ENCODE results near the gene MYH11.

Gene MYH11

DNA sequence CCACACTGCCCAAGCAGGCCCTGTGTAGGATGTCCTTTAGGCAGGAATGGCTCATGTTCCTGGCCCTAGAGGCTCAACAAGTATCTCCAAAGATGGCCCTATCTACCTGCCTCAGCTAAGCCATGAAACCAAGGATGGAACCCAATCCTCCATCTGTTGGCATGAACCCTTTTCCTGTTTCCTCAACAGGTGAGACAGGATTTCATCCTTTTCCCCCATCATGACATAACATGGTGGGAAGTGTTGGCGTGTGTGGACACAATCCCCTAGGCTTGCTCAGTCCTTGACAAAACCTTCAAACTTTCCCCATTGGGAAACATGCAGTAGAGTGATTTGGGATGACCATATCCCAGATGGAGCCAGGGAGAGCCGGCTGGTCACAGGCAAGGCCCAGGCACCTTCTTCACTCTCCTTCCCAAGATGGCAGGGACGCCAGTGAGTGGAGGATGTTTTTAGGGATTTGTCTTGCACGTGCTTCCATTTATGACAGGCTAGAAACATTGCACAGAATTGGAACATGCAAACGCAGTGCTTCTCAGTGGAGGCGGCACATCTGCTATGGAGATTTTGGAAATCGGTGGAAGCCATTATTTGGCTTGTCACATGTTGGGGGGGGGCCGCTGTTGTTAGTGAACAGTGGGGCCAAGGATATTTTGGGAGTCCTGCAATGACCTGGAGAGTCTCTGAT is 77.0 kb downstream of the MYH11 start:
- FAIRE-seq (no peak), DNase-seq (ENCODE audit: low spot score) (no peak)

- FAIRE-seq: no peak
Measured at GRCh38 chr16:15778999-15779614, 77.7 kb downstream of the MYH11 start.

DNA sequence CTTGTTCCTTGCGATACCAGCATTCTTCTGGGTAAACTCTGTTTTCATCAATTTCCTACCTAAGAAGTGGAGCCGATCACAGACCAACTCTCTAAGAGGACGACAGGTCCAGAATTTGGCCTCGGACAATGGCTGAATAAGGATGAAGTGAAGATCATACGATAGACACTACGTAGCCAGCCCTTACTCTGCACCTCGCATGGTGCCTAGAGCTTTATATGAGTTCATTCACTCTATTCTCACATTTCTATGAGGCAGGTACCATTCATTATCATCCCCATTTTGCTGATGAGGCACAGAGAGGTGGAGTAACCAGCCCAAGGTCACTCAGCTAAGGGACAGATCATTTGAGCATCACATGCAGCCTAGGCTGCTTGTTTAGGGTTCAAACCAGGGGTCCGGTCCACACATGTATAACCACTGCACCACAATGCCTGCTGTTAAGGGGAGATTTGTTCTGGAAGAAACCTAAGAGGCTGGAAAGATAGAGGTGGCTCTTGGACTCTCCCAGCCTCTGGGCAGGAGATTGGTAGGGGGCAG is 78.6 kb downstream of the MYH11 start:
- FAIRE-seq: no peak

More at GRCh38 chr16:15778999-15779614, 77.7 kb downstream of the MYH11 start:
- no peak for DNase-seq (ENCODE audit: low spot score)

DNA sequence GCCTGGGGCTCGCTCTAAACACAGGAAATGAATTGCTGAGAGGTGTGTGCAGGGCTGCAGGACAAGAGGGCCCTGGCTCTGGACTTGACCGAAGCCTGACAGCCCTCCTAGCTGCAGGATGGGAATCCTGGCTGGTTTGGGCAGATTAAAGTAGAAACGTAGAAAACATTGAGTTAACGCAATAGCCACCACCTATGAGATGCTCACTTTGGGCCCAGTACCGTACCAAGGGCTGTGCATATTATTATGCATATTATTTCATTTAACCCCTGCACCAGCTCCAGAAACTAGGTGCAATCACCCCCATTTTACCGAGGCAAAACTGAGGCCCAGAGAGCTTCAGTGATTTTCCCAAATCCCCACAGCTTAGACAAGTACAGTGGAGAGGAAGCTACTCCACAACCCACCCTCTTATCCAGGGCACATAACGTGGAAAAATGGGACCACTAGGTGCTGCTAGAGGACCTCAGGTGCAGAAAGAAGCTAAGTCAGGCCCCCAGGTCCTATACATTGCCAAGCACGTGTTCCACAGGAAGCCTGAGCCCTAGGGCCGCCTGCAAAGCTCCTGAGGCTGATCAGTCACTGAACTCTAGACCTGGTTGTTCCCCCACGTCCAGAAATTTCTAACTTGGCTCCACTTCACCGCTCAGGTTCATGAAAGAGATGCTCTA is 79.2 kb downstream of the MYH11 start:
- FAIRE-seq: no peak
- DNase-seq (ENCODE audit: low spot score): peak; percentile 36

More for the DNA sequence above, 78.6 kb downstream of the MYH11 start:
- DNase-seq (ENCODE audit: low spot score): no peak

DNA sequence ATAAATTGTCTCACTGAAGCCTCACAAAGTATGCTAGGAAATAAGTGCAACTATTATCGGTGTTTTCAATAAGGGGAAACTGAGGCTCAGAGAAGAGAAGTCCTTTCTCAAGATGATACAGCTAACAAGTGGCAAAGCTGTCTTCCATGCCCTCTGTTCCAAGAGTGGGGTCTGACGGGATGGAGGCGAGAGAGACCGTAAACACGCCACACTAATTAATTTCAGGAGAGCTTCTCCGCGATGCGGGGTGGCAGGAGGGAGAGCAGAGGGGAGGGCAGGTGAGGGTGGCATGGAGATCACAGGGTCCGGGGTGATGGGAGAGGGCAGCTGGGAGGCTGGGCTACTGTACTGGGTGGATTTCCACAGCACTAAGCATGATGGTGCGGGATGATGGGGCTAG is 80.3 kb downstream of the MYH11 start:
- DNase-seq (ENCODE audit: low spot score) (no peak), FAIRE-seq (no peak)

DNA sequence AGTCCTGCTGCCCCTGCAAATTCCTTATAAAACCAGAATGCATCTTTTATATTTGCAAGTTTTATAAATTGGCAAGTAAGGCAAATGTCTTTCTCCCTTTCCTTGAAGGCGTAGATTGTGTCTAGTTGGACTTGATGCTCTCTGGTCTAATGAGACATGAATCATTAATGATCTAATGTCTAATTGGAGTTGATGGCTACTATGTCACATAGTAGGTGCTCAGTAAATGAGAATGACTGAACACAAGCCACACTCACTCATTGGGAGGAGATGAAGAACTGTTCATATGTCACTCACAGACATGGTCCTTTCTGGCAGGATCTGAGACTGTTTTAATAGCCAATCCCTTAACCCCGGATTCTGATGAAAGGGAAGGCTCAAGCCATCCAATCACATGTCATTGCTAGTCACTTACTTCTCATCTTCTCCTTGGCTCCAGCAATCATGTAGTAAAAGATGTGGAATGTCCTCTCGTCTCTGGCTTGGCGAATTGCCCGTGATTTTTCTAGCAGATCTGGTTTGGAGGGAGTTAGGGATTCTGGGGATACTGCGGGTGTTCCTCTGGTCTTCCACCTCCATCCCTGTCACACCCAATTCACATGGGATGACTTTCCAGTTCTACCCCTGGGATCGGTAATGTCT is 81.0 kb downstream of the MYH11 start:
- no peak for DNase-seq (ENCODE audit: low spot score)

DNA sequence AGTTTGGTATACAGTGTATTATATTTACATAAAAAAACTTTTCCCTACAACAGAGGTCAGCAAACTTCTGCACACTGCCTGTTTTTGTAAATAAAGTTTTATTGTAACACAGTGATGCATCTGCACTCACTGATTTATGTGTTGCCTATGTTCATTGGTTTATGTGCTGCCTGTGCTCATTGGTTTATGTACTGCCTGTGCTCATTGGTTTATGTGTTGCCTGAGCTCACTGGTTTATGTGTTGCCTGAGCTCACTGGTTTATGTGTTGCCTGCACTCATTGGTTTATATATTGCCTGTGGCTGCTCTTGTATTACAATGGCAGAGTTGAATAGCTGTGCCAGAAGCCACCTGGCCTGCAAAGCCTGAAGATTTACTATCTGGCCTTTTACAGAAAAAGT is 81.6 kb downstream of the MYH11 start:
- DNase-seq (ENCODE audit: low spot score) (no peak), FAIRE-seq (no peak)

More for the DNA sequence above, 81.0 kb downstream of the MYH11 start:
- FAIRE-seq: no peak

GRCh38 chr16:15773968-15774367 is 82.9 kb downstream of the MYH11 start:
- no peak for DNase-seq (ENCODE audit: low spot score)
- FAIRE-seq: no peak

DNA sequence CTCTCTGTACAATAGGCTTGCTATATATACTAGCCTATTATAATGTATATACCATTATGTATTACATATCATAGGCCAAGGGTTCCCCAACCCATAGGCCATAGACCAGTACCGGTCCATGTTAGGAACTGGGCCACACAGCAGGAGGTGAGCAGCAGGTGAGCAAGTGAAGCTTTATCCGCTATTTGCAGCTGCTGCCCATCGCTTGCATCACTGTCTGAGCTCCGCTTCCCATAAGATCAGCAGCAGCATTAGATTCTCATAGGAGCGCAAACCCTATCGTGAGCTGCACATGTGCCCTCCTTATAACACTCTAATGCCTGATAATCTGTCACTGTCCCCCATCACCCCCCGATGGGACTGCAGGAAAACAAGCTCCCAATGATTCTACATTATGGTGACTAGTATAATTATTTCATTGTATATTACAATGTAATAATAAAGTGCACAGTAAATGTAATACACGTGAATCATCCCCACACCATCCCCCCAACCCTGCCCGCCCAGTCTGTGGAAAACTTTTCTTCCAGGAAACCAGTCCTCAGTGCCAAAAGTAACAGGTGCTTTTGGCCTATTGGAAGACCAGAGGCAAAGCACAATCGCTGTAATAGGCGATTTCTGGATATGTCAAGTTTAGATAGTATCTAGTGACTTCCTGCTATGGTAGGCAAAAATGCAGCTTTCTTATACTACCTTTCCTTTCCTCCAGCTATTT is 84.1 kb downstream of the MYH11 start:
- DNase-seq (ENCODE audit: low spot score) (no peak), FAIRE-seq (no peak)

DNA sequence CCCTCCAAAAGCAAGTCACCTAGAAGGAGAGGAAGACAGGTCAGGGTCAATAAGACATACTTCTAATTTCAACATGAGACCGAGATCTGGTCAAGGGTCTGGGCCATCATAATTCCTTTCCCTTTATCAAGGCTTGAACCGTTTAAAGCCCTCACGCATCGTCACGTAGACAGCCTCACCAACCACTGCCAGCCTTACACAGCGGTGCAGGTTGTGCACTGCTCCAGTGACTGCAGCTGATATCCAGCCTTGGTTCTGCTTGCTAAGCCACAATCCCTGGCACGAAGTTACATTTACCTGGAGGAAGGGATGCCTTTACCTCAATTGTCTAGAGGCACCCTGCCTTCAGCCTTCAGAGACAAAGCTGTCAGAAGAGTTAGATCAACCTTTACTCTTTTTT is 85.1 kb downstream of the MYH11 start:
- no peak for FAIRE-seq

DNA sequence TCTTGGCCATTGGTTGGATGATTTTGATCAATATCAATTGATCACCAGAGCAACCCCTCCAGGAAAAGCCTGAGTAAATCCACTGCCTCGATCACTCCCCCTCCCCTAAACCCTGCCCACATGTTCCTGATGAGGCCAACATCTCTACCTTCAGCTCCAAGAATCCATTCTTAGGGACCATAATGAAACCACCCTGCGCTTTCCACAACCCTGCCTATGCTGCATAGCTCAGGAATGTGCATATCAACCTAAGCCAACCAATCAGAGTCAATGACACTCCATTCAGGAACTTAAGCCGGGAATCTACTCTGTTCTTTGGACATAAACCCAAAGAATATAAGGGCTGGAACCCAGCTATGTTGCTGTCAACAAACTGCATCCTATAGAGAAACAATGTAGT is 86.3 kb downstream of the MYH11 start:
- FAIRE-seq (no peak), DNase-seq (ENCODE audit: low spot score) (no peak)

More for the DNA sequence above, 85.1 kb downstream of the MYH11 start:
- DNase-seq (ENCODE audit: low spot score): no peak

GRCh38 chr16:15770107-15770506 is 86.7 kb downstream of the MYH11 start:
- FAIRE-seq (no peak), DNase-seq (ENCODE audit: low spot score) (no peak)

DNA sequence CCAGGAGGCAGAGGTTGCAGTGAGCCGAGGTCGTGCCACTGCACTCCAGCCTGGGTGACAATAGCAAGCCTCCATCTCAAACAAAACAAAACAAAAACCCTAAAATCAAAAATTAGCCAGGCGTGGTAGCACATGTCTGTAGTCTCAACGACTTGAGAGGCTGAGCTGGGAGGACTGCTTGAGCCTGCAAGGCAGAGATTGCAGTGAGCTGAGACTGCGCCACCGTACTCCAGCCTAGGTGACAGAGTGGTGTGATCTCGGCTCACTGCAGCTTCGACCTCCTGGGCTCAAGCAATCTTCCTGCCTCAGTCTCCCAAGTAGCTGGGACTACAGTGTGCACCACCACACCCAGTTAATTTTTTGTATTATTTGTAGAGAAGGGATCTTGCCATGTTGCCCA is 87.6 kb downstream of the MYH11 start:
- FAIRE-seq (no peak), DNase-seq (ENCODE audit: low spot score) (no peak)

GRCh38 chr16:15768201-15768600 is 88.6 kb downstream of the MYH11 start:
- FAIRE-seq (no peak), DNase-seq (ENCODE audit: low spot score) (no peak)

DNA sequence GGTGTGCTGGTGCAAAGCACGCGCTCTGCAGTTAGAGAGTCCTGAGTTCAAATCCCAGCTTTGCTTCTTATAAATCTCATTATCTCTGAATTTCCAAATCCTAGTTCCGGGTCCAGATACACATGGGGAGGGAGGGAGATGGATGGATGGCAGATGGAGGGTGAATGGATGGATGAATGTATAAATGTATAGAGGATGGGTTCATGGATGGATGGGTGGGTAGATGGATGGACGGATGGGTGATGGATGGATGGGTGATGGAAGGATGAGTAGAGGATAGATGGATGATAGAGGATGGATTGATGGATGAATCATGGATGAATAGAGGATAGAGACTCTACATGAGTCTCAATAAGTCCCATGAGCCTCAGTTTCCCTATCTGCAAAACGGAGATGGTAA is 89.9 kb downstream of the MYH11 start:
- no peak for DNase-seq (ENCODE audit: low spot score)
- no peak for FAIRE-seq

- FAIRE-seq (no peak), DNase-seq (ENCODE audit: low spot score) (peak; percentile 37)
Measured at GRCh38 chr16:15765880-15766279, 90.9 kb downstream of the MYH11 start.

GRCh38 chr16:15765116-15765515 is 91.7 kb downstream of the MYH11 start:
- DNase-seq (ENCODE audit: low spot score) (no peak), FAIRE-seq (no peak)

GRCh38 chr16:15764112-15764511 is 92.7 kb downstream of the MYH11 start:
- no peak for FAIRE-seq
- DNase-seq (ENCODE audit: low spot score): no peak

GRCh38 chr16:15760129-15760528 is 96.7 kb downstream of the MYH11 start:
- no peak for FAIRE-seq
- DNase-seq (ENCODE audit: low spot score): no peak

DNA sequence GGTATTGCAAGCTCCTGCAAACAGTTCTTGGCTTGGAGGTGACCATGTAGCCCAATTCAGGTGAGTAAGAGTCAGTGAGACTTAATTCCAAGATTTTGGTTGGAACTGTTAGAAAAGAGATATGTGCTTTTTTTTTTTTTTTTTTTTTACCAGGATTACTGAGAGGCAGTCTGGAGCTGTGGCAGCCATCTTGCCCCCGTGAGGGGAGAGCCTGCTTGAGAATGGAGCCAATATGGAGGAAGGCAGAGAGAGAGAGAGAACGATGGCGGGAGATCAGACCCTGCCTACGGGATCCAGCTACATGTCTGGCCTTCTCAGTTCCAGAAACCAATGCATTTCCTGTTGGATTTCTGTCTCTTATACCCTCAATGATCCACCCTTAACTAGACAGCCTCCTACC is 97.8 kb downstream of the MYH11 start:
- DNase-seq (ENCODE audit: low spot score) (no peak), FAIRE-seq (no peak)

GRCh38 chr16:15757630-15758251 is 99.1 kb downstream of the MYH11 start:
- DNase-seq (ENCODE audit: low spot score) (no peak), FAIRE-seq (no peak)

Measured in urothelium cell line (cell line).